HEK293 (cell line): ENCODE measurements around the gene AFF3.

Source experiments
- CTCF ChIA-PET: fragments of 350-600 bp; formaldehyde crosslinking; extraction: SDS; loops from one replicate; lab custom pipeline; 2021; ENCODE audit warnings: antibody characterized with exemption; lab: Yijun Ruan, JAX
- POLR2A ChIA-PET: fragments of 300-600 bp; formaldehyde crosslinking; extraction: SDS; loops from one replicate; lab custom pipeline; 2020; ENCODE audit warnings: antibody characterized with exemption, inconsistent platforms; lab: Yijun Ruan, JAX
- H3K27ac ChIP-seq: fragments of 200-500 bp; sonication (Bioruptor generic); 2 replicates; pipeline ENCODE4 v1.5.1; 2014; ENCODE audit warnings: low read depth, low read length, control low read depth, inconsistent platforms; ENCODE audit errors: extremely low read depth
- H3K36me3 ChIP-seq, 2 experiments: fragments of 200-500 bp in 1 of 2; sonication (Bioruptor generic) in 1 of 2; 1 replicate in 1 of 2; 2 replicates in 1 of 2; pipeline ENCODE4 v1.5.1; 2014 to 2017; ENCODE audit warnings: inconsistent platforms in 2 of 2, low read length in 2 of 2; ENCODE audit not compliant: control insufficient read depth in 2 of 2, insufficient read depth in 1 of 2
- H3K4me1 ChIP-seq: fragments of 200-500 bp; sonication (Bioruptor generic); 2 replicates; pipeline ENCODE4 v1.5.1; 2014; ENCODE audit warnings: mild to moderate bottlenecking, low read length, inconsistent platforms; ENCODE audit not compliant: control insufficient read depth, insufficient read depth
- H3K4me3 ChIP-seq: 2 replicates; pipeline ENCODE4 v1.5.1; 2011; ENCODE audit warnings: low read depth, mild to moderate bottlenecking, control low read depth, low read length, moderate library complexity
- H3K9me3 ChIP-seq: fragments of 200-500 bp; sonication (Bioruptor generic); 2 replicates; pipeline ENCODE4 v1.5.1; 2014; ENCODE audit warnings: low read depth, low read length, inconsistent platforms; ENCODE audit not compliant: control insufficient read depth, insufficient read depth
- ELK4 ChIP-seq: IDR thresholded peaks from 2 replicates; pipeline ENCODE4 v1.6.1; 2011; ENCODE audit warnings: mild to moderate bottlenecking, low read depth, low read length, borderline replicate concordance
- KLF1 ChIP-seq: fragments of 450-650 bp; formaldehyde crosslinking; IDR thresholded peaks from 2 replicates; pipeline ENCODE4 v1.5.1; 2016; ENCODE audit warnings: missing biosample characterization, missing genetic modification characterization
- PBX3 ChIP-seq: sonication (generic); formaldehyde crosslinking; IDR thresholded peaks from 2 replicates; pipeline ENCODE4 v1.8.1; 2022; ENCODE audit warnings: mild to moderate bottlenecking, moderate library complexity, missing genetic modification reagents
- PRDM4 ChIP-seq: fragments of 450-650 bp; formaldehyde crosslinking; IDR thresholded peaks from 2 replicates; pipeline ENCODE4 v1.5.1; 2017; ENCODE audit warnings: missing biosample characterization, missing genetic modification characterization
- ZBTB20 ChIP-seq: fragments of 450-650 bp; formaldehyde crosslinking; IDR thresholded peaks from 2 replicates; pipeline ENCODE4 v1.5.1; 2016; ENCODE audit warnings: missing biosample characterization, missing genetic modification characterization
- ZEB2 ChIP-seq: fragments of 450-650 bp; formaldehyde crosslinking; IDR thresholded peaks from 2 replicates; pipeline ENCODE4 v1.5.1; 2016; ENCODE audit warnings: missing biosample characterization, missing genetic modification characterization
- ZNF157 ChIP-seq: fragments of 450-650 bp; formaldehyde crosslinking; IDR thresholded peaks from 2 replicates; pipeline ENCODE4 v1.5.1; 2016; ENCODE audit warnings: missing biosample characterization, missing genetic modification characterization
- ZNF16 ChIP-seq: fragments of 450-650 bp; formaldehyde crosslinking; IDR thresholded peaks from 2 replicates; pipeline ENCODE4 v1.5.1; 2016; ENCODE audit warnings: low read depth, missing biosample characterization, missing genetic modification characterization
- ZNF223 ChIP-seq: fragments of 450-650 bp; formaldehyde crosslinking; IDR thresholded peaks from 2 replicates; pipeline ENCODE4 v1.5.1; 2016; ENCODE audit warnings: missing biosample characterization, missing genetic modification characterization
- ZNF239 ChIP-seq: fragments of 450-650 bp; formaldehyde crosslinking; IDR thresholded peaks from 2 replicates; pipeline ENCODE4 v1.5.1; 2016; ENCODE audit warnings: missing biosample characterization, missing genetic modification characterization
- ZNF280C ChIP-seq: fragments of 450-650 bp; formaldehyde crosslinking; IDR thresholded peaks from 2 replicates; pipeline ENCODE4 v1.5.1; 2016; ENCODE audit warnings: missing biosample characterization, missing genetic modification characterization
- ZNF280D ChIP-seq: fragments of 450-650 bp; formaldehyde crosslinking; IDR thresholded peaks from 2 replicates; pipeline ENCODE4 v1.5.1; 2016; ENCODE audit warnings: missing biosample characterization, missing genetic modification characterization
- ZNF335 ChIP-seq: fragments of 450-650 bp; formaldehyde crosslinking; conservative IDR thresholded peaks from 2 replicates; pipeline ENCODE4 v1.5.1; 2016; ENCODE audit warnings: missing biosample characterization, missing genetic modification characterization
- ZNF366 ChIP-seq: fragments of 450-650 bp; formaldehyde crosslinking; conservative IDR thresholded peaks from 2 replicates; pipeline ENCODE4 v1.5.1; 2016; ENCODE audit warnings: missing biosample characterization, missing genetic modification characterization
- ZNF404 ChIP-seq: fragments of 450-650 bp; formaldehyde crosslinking; IDR thresholded peaks from 2 replicates; pipeline ENCODE4 v1.5.1; 2017; ENCODE audit warnings: missing biosample characterization, missing genetic modification characterization
- ZNF426 ChIP-seq: fragments of 450-650 bp; formaldehyde crosslinking; IDR thresholded peaks from 2 replicates; pipeline ENCODE4 v1.5.1; 2017; ENCODE audit warnings: missing biosample characterization, missing genetic modification characterization, mild to moderate bottlenecking, inconsistent platforms, moderate library complexity
- ZNF580 ChIP-seq: fragments of 450-650 bp; formaldehyde crosslinking; IDR thresholded peaks from 2 replicates; pipeline ENCODE4 v1.5.1; 2016; ENCODE audit warnings: missing biosample characterization, missing genetic modification characterization
- ZNF596 ChIP-seq: fragments of 450-650 bp; IDR thresholded peaks from 2 replicates; pipeline ENCODE4 v1.5.0; 2018; ENCODE audit warnings: missing biosample characterization, mild to moderate bottlenecking, missing genetic modification characterization, moderate library complexity
- ZNF623 ChIP-seq: fragments of 450-650 bp; formaldehyde crosslinking; IDR thresholded peaks from 2 replicates; pipeline ENCODE4 v1.5.1; 2016; ENCODE audit warnings: missing biosample characterization, missing genetic modification characterization
- TF ChIP-seq, protein P1 (sequence below): fragments of 450-650 bp; formaldehyde crosslinking; IDR thresholded peaks from 2 replicates; pipeline ENCODE4 v1.5.0; 2017; ENCODE audit warnings: missing biosample characterization, missing genetic modification characterization, borderline replicate concordance
- TF ChIP-seq, protein P2 (sequence below): fragments of 450-650 bp; formaldehyde crosslinking; IDR thresholded peaks from 2 replicates; pipeline ENCODE4 v1.5.1; 2016; ENCODE audit warnings: missing biosample characterization, missing genetic modification characterization

AFF3 gene

GRCh38 chr2:99905025-99905424 lies 237.4 kb downstream of the AFF3 start (continued):
- TF ChIP-seq ZNF280D (tag by site-specific recombination) (no peak), ZNF404 (tag by site-specific recombination) (no peak), PRDM4 (tag by site-specific recombination) (no peak)

DNA sequence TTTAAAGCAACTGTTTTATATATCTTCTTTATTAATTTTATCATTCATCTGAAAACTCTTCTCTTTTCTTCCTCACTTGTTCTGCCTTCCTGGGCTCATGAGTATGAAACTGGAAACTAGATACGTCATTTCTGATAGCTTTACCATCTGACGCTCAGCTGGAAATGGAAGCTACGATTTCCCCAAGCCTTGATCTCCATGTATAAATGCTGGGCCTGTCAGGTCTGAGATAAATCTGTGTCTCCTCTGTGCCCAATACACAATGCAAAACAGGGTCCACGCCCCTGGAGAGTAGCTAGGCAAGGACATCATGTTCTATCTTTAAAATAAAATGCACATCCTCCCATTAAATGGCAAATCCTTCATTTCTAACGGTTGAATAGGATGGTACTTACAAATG lies 238.4 kb downstream of the AFF3 start:
- Histone ChIP-seq H3K27ac (no peak overlapping the region), H3K36me3 (no peaks in the 10 kb centered on the region)
- no peak for TF ChIP-seq ZNF239
- TF ChIP-seq ZNF223: no peak
- TF ChIP-seq ZNF580 (tag by site-specific recombination): no peak
- TF ChIP-seq ZNF157 (tag by site-specific recombination): no peak
- TF ChIP-seq ZBTB20 (tag by site-specific recombination): no peak
- no peak for TF ChIP-seq PBX3 (CRISPR knock-in tag)
- TF ChIP-seq ZEB2 (tag by site-specific recombination): no peak
- no peak for TF ChIP-seq ELK4
- TF ChIP-seq, protein P1, sequence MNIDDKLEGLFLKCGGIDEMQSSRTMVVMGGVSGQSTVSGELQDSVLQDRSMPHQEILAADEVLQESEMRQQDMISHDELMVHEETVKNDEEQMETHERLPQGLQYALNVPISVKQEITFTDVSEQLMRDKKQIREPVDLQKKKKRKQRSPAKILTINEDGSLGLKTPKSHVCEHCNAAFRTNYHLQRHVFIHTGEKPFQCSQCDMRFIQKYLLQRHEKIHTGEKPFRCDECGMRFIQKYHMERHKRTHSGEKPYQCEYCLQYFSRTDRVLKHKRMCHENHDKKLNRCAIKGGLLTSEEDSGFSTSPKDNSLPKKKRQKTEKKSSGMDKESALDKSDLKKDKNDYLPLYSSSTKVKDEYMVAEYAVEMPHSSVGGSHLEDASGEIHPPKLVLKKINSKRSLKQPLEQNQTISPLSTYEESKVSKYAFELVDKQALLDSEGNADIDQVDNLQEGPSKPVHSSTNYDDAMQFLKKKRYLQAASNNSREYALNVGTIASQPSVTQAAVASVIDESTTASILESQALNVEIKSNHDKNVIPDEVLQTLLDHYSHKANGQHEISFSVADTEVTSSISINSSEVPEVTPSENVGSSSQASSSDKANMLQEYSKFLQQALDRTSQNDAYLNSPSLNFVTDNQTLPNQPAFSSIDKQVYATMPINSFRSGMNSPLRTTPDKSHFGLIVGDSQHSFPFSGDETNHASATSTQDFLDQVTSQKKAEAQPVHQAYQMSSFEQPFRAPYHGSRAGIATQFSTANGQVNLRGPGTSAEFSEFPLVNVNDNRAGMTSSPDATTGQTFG (tag by site-specific recombination): no peak
- no peak for TF ChIP-seq ZNF280C (tag by site-specific recombination)
- no peak for TF ChIP-seq ZNF623 (tag by site-specific recombination)
- no peak for TF ChIP-seq ZNF335 (tag by site-specific recombination)
- no peak for TF ChIP-seq KLF1 (tag by site-specific recombination)
- no peak for TF ChIP-seq ZNF366 (tag by site-specific recombination)
- TF ChIP-seq, protein P2, sequence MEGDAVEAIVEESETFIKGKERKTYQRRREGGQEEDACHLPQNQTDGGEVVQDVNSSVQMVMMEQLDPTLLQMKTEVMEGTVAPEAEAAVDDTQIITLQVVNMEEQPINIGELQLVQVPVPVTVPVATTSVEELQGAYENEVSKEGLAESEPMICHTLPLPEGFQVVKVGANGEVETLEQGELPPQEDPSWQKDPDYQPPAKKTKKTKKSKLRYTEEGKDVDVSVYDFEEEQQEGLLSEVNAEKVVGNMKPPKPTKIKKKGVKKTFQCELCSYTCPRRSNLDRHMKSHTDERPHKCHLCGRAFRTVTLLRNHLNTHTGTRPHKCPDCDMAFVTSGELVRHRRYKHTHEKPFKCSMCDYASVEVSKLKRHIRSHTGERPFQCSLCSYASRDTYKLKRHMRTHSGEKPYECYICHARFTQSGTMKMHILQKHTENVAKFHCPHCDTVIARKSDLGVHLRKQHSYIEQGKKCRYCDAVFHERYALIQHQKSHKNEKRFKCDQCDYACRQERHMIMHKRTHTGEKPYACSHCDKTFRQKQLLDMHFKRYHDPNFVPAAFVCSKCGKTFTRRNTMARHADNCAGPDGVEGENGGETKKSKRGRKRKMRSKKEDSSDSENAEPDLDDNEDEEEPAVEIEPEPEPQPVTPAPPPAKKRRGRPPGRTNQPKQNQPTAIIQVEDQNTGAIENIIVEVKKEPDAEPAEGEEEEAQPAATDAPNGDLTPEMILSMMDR (tag by site-specific recombination): no peak
- no peak for TF ChIP-seq ZNF426 (tag by site-specific recombination)
- no peak for TF ChIP-seq ZNF596 (tag by site-specific recombination)
- TF ChIP-seq ZNF16 (tag by site-specific recombination): no peak
- TF ChIP-seq, all 188 proteins: peak for 0
- H3K4me3 ChIP-seq: no peak overlapping the region
- no peaks in the 10 kb centered on the region for H3K4me1 ChIP-seq
- ChIA-PET CTCF (no interaction called here), POLR2A (no interaction called here)
- no peaks in the 10 kb centered on the region for H3K9me3 ChIP-seq
